Fibroblast of skin of scalp (primary cell): ENCODE measurements around the gene TAF11L13. TPM values are rescaled to one million over a fixed set of nuclear protein-coding genes. Genes with fewer than 3 reads are reported as not detected.
"Not testable (repeated sequence)": the region's sequence is repeated elsewhere in the genome, so short reads cannot be mapped to it uniquely, and the experiment has no call there.

Experiments used
- DNase-seq: peaks from one replicate; pipeline ENCODE4 v3.0.0-alpha.2; 2013
- polyA plus RNA-seq, 2 experiments: library from polyadenylated mRNA; unstranded; fragments of 120-200 nt; gene quantifications; one replicate each; pipeline ENCODE4 v1.2.1, GENCODE V29; 2013; ENCODE audit not compliant: insufficient read length in 2 of 2

The TAF11L13 gene
- polyA plus RNA-seq (2013, experiment 1 of 2; ENCODE audit: insufficient read length), result not detected
- not detected for polyA plus RNA-seq (2013, experiment 2 of 2; ENCODE audit: insufficient read length)

DNA sequence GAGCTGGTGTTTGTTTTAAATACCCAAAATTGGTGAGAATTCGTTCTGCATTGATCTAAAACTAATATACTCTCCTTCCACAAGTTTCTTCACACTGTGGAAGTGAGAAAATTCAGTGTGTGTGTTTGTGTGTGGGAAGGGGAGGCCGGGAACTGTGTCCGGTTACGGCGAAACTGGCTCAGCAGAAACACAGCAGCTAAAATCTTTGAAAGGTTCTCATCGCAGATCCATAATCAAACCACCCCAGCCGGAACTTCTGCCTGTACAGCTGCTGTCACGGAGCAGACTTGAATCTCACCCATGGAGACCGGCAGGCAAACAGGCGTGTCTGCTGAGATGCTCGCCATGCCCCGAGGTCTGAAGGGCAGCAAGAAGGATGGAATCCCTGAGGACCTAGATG lies at the start of gene TAF11L13:
Gene TAF11L13, plus strand, starts transcription at position 301 of the 400 bp plus-strand sequence.
- DNase-seq, result not testable (repeated sequence)

- DNase-seq, result not testable (repeated sequence)
Measured at GRCh38 chr5:17585658-17586057, 46.2 kb upstream of the TAF11L13 start, which contains the start of gene TAF11L7. TSS of gene TAF11L7 (minus strand) at chr5:17585758.

DNA sequence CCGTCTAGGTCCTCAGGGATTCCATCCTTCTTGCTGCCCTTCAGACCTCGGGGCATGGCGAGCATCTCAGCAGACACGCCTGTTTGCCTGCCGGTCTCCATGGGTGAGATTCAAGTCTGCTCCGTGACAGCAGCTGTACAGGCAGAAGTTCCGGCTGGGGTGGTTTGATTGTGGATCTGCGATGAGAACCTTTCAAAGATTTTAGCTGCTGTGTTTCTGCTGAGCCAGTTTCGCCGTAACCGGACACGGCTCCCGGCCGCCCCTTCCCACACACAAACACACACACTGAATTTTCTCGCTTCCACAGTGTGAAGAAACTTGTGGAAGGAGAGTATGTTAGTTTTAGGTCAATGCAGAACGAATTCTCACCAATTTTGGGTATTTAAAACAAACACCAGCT lies 41.0 kb upstream of the TAF11L13 start, which contains the start of gene TAF11L8:
Gene TAF11L8, minus strand, starts transcription at position 101 of the 400 bp plus-strand sequence.
- not testable (repeated sequence) for DNase-seq

- not testable (repeated sequence) for DNase-seq
Measured at GRCh38 chr5:17594255-17594654, 37.6 kb upstream of the TAF11L13 start, which contains the start of gene TAF11L9. TSS of gene TAF11L9 (minus strand) at chr5:17594394.

- not testable (repeated sequence) for DNase-seq
Measured at GRCh38 chr5:17597728-17598127, 34.2 kb upstream of the TAF11L13 start, which contains the start of gene TAF11L10. TSS of gene TAF11L10 (minus strand) at chr5:17597828.

DNA sequence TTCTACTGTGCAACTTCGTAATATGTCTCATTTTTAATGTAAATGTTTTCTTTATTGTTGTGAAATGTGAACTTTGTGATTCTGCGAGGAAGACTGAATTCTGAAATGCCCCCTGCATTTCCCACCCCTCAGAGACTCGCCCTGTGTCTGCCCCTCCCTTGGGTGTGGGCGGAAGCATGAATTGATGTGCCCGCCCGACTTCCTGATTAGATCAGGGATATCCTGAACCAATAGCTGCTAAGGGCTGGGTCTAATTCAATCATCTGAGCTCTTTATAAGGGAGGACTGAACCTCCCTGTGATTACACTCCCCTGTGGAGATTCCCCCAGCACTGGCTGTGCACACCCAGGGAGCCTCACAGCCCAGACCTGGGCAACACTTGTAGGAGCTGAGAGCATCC lies 28.0 kb upstream of the TAF11L13 start, which contains the start of gene TAF11L11:
Gene TAF11L11, plus strand, starts transcription at position 304 of the 400 bp plus-strand sequence.
- DNase-seq, result not testable (repeated sequence)

GRCh38 chr5:17604951-17605350 lies 26.9 kb upstream of the TAF11L13 start:
- no peak for DNase-seq

GRCh38 chr5:17607461-17607860 lies 24.4 kb upstream of the TAF11L13 start:
- not testable (repeated sequence) for DNase-seq

- not testable (repeated sequence) for DNase-seq
Measured at GRCh38 chr5:17610092-17610491, 21.8 kb upstream of the TAF11L13 start, which contains the start of gene TAF11L12. TSS of gene TAF11L12 (plus strand) at chr5:17610392.

DNA sequence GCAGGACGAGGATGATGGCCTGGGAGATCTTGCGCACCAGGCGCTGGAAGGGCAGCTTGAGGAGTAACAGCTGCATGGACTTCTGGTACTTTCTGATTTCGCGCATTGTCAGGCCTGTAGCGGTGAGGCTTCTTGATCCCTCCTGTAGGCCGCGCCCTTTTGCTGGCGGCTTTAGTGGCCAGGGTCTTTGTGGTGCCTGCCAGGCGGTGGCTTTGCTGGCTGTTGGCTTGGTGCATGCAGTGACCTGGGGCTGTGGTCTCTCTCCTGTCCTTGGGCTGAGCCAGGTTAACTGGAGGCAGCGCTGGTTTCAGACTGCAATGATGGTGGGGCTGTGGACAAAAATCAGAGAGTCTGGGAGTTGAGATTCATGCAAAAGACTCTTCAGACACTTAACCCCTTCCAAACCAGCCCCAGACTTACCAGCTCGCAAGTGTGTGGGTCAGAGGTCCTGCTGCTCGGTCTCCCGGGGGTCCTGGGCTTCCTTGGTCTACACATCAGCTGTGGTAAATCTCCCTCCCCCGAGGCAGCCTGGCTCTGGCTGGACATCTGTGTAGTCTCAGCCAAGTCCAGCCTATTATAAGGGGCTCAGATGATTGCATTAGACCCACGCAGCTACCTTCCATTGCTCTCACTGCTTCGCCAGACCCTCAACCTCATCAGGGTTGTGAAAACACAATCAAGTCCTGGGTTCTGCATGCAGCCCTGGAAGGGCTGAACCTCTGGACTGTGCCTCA lies 16.8 kb upstream of the TAF11L13 start:
- no peak for DNase-seq

- DNase-seq, result no peak
Measured at GRCh38 chr5:17619354-17619753, 12.5 kb upstream of the TAF11L13 start.

- no peak for DNase-seq
Measured at GRCh38 chr5:17620627-17621026, 11.3 kb upstream of the TAF11L13 start.

DNA sequence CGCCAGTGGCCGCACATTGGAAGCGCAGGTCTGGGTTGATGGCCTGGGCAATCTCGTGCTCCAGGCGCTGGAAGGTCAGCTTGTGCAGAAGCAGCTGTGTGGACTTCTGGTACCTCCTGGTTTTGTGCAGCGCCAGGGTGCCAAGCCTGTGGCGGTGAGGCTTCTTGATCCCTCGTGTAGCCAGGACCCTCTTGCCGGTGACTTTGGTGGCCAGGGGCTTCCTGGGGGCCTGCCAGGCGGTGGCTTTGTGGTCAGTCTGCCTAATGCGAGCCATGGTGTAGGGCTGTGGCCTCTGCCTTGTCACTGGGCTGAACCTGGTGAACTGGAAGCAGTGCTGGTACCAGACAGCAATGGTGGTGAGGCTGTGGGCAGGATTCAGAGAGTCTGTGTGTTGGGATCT lies 6.2 kb upstream of the TAF11L13 start:
- DNase-seq, result no peak

DNA sequence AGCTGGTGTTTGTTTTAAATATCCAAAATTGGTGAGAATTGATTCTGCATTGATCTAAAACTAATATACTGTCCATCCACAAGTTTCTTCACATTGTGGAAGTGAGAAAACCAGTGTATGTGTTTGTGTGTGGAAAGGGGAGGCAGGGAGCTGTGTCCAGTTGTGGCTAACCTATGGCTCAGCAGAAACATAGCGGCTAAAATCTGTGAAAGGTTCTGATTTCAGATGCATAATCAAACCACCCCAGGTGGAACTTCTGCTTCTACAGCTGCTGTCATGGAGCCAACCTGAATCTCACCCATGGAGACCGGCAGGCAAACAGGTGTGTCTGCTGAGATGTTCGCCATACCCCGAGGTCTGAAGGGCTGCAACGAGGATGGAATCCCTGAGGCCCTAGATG lies 2.3 kb downstream of the TAF11L13 start, which contains the start of gene TAF11L14:
Gene TAF11L14, plus strand, starts transcription at position 301 of the 400 bp plus-strand sequence.
- no peak for DNase-seq

DNA sequence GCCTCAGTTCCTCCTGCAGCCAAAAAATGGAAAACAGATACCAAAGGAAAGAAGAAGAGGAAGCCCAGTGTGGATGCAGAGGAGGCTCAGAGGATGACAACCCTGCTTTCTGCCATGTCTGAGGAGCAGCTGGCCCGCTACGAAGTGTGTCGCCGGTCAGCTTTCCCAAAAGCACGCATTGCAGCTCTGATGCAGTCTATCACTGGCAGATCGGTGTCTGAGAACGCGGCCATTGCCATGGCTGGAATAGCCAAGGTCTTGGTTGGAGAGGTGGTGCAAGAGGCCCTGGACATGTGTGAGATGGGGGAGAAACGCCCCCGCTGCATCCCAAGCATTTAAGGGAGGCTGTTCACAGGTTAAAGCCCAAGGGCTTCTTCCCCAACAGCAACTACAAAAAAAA lies 17.3 kb downstream of the TAF11L13 start:
- DNase-seq, result not testable (repeated sequence)

GRCh38 chr5:17655201-17655759 lies 23.4 kb downstream of the TAF11L13 start:
- not testable (repeated sequence) for DNase-seq

DNA sequence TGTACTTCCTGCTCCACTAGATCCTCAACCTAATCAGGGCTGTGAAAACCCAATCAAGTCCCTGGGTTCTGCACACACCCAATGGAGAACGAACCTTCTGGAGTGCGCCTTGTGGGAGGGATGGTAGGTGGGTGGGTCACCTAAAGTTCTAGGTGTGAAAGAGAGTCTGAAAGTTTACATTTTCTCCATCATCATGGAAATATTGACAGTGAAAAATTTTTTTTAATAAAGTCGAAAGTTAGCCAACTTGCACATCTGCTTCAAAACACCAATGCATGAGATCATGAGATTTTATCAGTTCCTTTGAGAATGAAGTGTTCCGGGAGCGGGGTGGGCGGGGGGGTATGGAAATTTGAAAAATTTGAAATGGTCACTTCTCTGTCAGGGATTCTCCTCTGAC lies 24.0 kb downstream of the TAF11L13 start:
- no peak for DNase-seq

- no peak for DNase-seq
Measured at GRCh38 chr5:17663182-17663581, 31.3 kb downstream of the TAF11L13 start.

DNA sequence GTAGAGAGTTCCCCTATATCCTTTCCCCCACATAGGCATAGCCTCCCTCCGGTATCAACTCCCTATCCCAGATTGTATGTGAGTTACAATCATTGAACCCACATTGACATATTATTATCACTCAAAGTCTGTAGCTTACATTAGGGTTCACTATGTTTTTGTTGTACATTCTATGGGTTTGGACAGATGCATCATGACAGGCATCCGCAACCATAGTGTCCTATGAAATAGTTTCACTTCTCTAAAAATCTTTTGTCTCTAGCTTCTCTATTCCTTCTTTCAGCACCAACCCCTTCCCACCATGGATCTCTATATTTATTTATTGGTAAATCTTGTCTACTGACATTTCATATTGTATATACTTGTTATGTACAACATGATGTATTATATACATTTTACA lies 33.9 kb downstream of the TAF11L13 start:
- no peak for DNase-seq

DNA sequence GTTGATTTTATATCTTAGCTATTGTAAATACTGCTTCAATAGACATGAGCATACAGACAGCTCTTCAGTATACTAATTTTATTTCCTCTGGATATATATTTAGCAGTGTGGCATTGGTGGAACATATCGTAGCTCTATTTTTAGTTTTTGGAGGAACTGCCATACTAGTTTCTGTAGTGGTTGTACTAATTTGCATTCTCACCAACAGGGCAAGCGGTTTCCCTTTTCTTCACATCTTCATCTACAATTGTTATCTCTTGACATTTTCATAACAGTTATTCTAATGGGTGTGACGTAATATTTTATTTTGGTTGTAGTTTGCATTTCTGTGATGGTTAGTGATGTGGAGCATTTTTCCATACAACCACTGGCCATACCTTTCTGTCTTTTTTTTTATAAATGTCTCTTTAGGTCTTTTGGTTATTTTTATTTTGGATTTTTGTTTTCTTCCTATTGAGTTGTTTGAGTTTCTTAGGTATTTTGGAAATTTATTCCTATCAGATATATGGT lies 34.9 kb downstream of the TAF11L13 start:
- no peak for DNase-seq

- no peak for DNase-seq
Measured at GRCh38 chr5:17670353-17670752, 38.5 kb downstream of the TAF11L13 start.

GRCh38 chr5:17678751-17679324 lies 47.0 kb downstream of the TAF11L13 start:
- DNase-seq, result no peak
